GM21576 (cell line): ENCODE data around the gene RNF130.
"Not testable (repeated sequence)": the region's sequence is repeated elsewhere in the genome, so short reads cannot be mapped to it uniquely, and the experiment has no call there.

Experiments
- ATAC-seq: cut with Tn5 transposase; IDR thresholded peaks from one replicate; pipeline ENCODE4 v1.9.1; 2021; ENCODE audit warnings: mild to moderate bottlenecking, moderate library complexity; ENCODE audit not compliant: unreplicated experiment

Gene RNF130

GRCh38 chr5:179980767-179981166 is 90.8 kb downstream of the RNF130 start:
- no peak for ATAC-seq

- no peak for ATAC-seq
Measured at GRCh38 chr5:179978792-179979191, 92.8 kb downstream of the RNF130 start.

- no peak for ATAC-seq
Measured at GRCh38 chr5:179975713-179976134, 95.8 kb downstream of the RNF130 start.

- peak; percentile 61 for ATAC-seq
Measured at GRCh38 chr5:179974946-179975712, 96.4 kb downstream of the RNF130 start.

- no peak for ATAC-seq
Measured at GRCh38 chr5:179974246-179974945, 97.2 kb downstream of the RNF130 start.

- ATAC-seq: no peak
Measured at GRCh38 chr5:179973391-179973790, 98.2 kb downstream of the RNF130 start.

GRCh38 chr5:179969110-179969509 is 102.4 kb downstream of the RNF130 start:
- no peak for ATAC-seq

- no peak for ATAC-seq
Measured at GRCh38 chr5:179967489-179967888, 104.1 kb downstream of the RNF130 start.

GRCh38 chr5:179964015-179964414 is 107.5 kb downstream of the RNF130 start:
- no peak for ATAC-seq

GRCh38 chr5:179963375-179963774 is 108.2 kb downstream of the RNF130 start:
- no peak for ATAC-seq

GRCh38 chr5:179960204-179960831 is 111.2 kb downstream of the RNF130 start:
- ATAC-seq: no peak

- ATAC-seq: no peak
Measured at GRCh38 chr5:179959641-179960040, 111.9 kb downstream of the RNF130 start.

GRCh38 chr5:179959118-179959517 is 112.4 kb downstream of the RNF130 start:
- ATAC-seq: not testable (repeated sequence)

GRCh38 chr5:179955630-179956029 is 115.9 kb downstream of the RNF130 start:
- ATAC-seq: no peak

- no peak for ATAC-seq
Measured at GRCh38 chr5:179955062-179955461, 116.5 kb downstream of the RNF130 start.

- ATAC-seq: no peak
Measured at GRCh38 chr5:179954434-179954833, 117.1 kb downstream of the RNF130 start.

GRCh38 chr5:179953987-179954386 is 117.6 kb downstream of the RNF130 start:
- no peak for ATAC-seq

GRCh38 chr5:179936976-179937681 is 134.4 kb downstream of the RNF130 start:
- no peak for ATAC-seq

- ATAC-seq: no peak
Measured at GRCh38 chr5:179930788-179931473, 140.6 kb downstream of the RNF130 start.

- no peak for ATAC-seq
Measured at GRCh38 chr5:179927824-179928223, 143.7 kb downstream of the RNF130 start.

GRCh38 chr5:179926657-179927056 is 144.9 kb downstream of the RNF130 start:
- ATAC-seq: no peak
